ACC112 (cell line): Measurements from ENCODE around the gene ESPNL.

Experiments used
- H2AFZ ChIP-seq: fragments of 200-600 bp; sonication (generic); one replicate; pipeline ENCODE4 v1.6.0; 2017; ENCODE audit warnings: antibody characterized with exemption, low read length; ENCODE audit not compliant: unreplicated experiment
- H3K27ac ChIP-seq: fragments of 200-600 bp; sonication (generic); 2 replicates; pipeline ENCODE4 v1.5.1; 2014; ENCODE audit warnings: low read depth, mild to moderate bottlenecking, antibody characterized with exemption, low read length, moderate library complexity
- H3K27me3 ChIP-seq: fragments of 200-600 bp; sonication (generic); 2 replicates; pipeline ENCODE4 v1.6.1; 2014; ENCODE audit warnings: mild to moderate bottlenecking, antibody characterized with exemption, low read length, moderate library complexity, mixed read lengths; ENCODE audit not compliant: insufficient read depth
- H3K36me3 ChIP-seq: fragments of 200-600 bp; sonication (generic); 2 replicates; pipeline ENCODE4 v1.6.1; 2016; ENCODE audit warnings: mild to moderate bottlenecking, antibody characterized with exemption, low read length, moderate library complexity, mixed read lengths; ENCODE audit not compliant: insufficient read depth
- H3K4me1 ChIP-seq: fragments of 200-600 bp; sonication (generic); one replicate; pipeline ENCODE4 v1.6.1; 2016; ENCODE audit warnings: low read length, mixed read lengths; ENCODE audit not compliant: insufficient read depth, unreplicated experiment, control insufficient read depth
- H3K4me3 ChIP-seq: fragments of 200-600 bp; sonication (generic); 2 replicates; pipeline ENCODE4 v1.5.1; 2014; ENCODE audit warnings: mild to moderate bottlenecking, low read depth, low read length
- H3K79me2 ChIP-seq: fragments of 200-600 bp; sonication (generic); one replicate; pipeline ENCODE4 v1.6.0; 2016; ENCODE audit warnings: low read length; ENCODE audit not compliant: control insufficient read depth, unreplicated experiment, insufficient read depth

The ESPNL gene

DNA sequence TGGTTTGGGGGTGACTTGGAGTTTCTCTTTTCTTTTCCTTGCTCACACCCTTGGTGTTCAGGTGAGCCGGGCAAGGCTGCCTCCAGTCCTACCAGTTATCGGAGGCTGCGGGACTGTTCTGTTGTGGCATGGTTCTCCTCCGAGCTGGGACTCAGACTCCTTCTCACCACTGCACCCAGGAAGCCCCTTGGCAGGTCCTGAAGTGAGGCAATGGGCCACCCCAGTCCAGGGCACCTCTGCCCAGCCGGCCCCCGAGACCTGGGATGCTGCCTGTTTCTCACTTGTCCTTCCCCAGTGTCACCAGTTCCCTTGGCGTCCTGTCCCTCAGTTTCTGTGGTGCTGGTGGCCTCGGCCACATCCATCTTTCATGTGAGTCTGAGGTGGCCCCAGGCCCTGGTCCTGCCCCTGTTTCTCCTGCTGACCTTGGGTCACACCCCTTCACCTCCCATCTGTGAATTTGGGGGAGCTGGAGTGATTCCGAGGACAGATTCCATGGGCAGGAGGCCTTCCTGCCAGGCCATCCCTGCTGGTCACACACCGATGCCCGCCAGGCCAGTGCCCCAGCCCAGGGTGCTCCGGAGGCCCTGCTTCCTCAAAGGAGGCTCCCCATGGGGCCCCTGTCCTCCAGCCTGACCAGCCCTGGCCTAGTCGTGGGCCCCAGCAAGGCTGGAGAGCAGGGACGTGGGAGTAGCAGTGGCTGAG lies 31.8 kb downstream of the ESPNL start:
- Histone ChIP-seq H3K27ac (no peak overlapping the region), H3K27me3 (no peaks in the 10 kb centered on the region), H2AFZ (no peak overlapping the region), H3K4me1 (peaks cover 2% of the 10 kb centered on the region), H3K4me3 (no peak overlapping the region), H3K79me2 (no peaks in the 10 kb centered on the region), H3K36me3 (no peaks in the 10 kb centered on the region)

GRCh38 chr2:238132463-238133450 lies 32.6 kb downstream of the ESPNL start:
- H3K79me2 ChIP-seq, result no peaks in the 10 kb centered on the region
- H2AFZ ChIP-seq, result no peak overlapping the region
- H3K27ac ChIP-seq, result no peak overlapping the region
- no peaks in the 10 kb centered on the region for H3K27me3 ChIP-seq
- H3K4me3 ChIP-seq, result no peak overlapping the region
- H3K4me1 ChIP-seq, result peaks cover 3% of the 10 kb centered on the region
- H3K36me3 ChIP-seq, result no peaks in the 10 kb centered on the region

- H3K4me3 ChIP-seq, result no peak overlapping the region
- peaks cover 3% of the 10 kb centered on the region for H3K4me1 ChIP-seq
- H3K27ac ChIP-seq, result no peak overlapping the region
- H3K27me3 ChIP-seq, result no peaks in the 10 kb centered on the region
- H3K36me3 ChIP-seq, result no peaks in the 10 kb centered on the region
- no peak overlapping the region for H2AFZ ChIP-seq
- H3K79me2 ChIP-seq, result no peaks in the 10 kb centered on the region
These were observed 33.6 kb downstream of the ESPNL start for GRCh38 chr2:238133499-238134392.

DNA sequence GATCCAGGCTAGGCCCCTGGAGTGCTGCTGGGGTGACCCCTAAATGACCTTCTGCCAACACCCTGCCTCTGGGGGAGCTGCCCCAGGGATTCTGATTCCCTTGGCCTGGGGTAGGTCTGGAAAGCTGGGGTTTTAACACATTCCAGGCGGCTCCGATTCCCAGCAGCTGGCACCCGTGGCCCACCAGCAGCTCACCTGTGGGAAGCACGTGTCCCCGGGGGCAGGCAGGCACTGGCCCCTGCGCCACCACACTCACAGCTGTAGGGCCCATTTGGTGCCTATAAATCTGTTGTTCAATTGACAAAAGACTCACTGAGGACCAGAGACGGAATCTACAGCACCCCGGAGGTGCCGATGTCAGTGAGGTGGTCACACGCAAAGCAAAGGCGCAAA lies 34.2 kb downstream of the ESPNL start:
- no peaks in the 10 kb centered on the region for H3K27me3 ChIP-seq
- H3K79me2 ChIP-seq, result no peaks in the 10 kb centered on the region
- H2AFZ ChIP-seq, result no peak overlapping the region
- H3K36me3 ChIP-seq, result no peaks in the 10 kb centered on the region
- H3K4me1 ChIP-seq, result peaks cover 3% of the 10 kb centered on the region
- no peak overlapping the region for H3K27ac ChIP-seq
- H3K4me3 ChIP-seq, result no peak overlapping the region

DNA sequence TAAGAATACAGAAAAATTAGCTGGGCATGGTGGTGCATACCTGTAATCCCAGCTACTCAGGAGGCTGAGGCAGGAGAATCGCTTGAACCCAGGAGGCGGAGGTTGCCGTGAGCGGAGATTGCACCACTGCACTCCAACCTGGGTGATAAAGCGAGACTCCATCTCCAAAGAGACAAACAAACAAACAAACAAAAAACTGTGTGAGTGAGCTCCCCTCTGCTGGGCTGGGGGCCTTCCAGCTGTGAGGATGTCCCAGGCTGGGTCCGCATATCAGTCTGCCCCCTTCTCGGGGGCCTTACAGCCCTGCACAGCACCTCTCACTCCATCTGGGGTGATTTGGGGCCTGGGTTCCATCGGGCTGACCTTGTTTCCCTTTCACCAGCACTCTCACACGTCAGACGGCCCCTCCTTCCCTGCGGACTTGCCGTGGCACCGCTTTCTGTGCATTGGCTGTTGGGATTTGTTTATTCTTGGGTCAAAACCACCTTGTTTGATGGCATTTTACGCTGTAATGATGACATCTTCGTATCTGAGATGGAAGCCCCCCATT lies 35.5 kb downstream of the ESPNL start:
- H3K4me3 ChIP-seq, result no peak overlapping the region
- no peak overlapping the region for H2AFZ ChIP-seq
- H3K27ac ChIP-seq, result no peak overlapping the region
- no peaks in the 10 kb centered on the region for H3K79me2 ChIP-seq
- peaks cover 3% of the 10 kb centered on the region for H3K4me1 ChIP-seq
- no peaks in the 10 kb centered on the region for H3K27me3 ChIP-seq
- H3K36me3 ChIP-seq, result no peaks in the 10 kb centered on the region

DNA sequence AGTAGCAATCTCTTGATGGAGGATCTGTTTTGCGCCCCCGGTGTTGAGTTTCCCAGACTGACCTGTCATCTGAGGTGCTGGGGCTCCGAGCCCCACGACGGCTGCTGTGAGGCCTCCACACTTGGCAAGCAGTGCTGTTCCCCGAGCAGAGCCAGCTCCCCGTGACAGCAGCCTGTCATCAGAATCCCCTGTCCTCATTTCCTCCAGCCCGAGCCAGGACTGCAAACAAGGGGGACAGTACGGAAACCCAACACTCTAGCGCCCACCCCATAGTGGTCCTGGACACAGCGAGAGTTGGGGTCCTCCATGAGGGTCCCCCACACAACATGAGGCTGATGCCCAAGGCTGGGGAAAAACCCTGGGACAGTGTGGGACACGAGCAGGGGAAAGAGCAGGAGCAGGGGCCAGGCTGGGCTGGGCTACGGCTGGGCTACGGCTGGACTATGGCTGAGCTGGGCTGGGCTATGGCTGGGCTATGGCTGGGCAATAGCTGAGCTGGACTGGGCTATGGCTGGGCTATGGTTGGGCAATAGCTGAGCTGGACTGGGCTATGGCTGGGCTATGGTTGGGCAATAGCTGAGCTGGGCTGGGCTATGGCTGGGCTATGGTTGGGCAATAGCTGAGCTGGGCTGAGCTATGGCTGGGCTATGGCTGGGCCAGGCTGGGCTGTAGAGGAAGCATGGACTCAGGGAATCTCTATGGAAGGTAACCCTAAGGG lies 36.8 kb downstream of the ESPNL start:
- Histone ChIP-seq H3K27me3 (no peaks in the 10 kb centered on the region), H3K79me2 (no peaks in the 10 kb centered on the region), H3K4me1 (peaks cover 9% of the 10 kb centered on the region), H3K36me3 (no peaks in the 10 kb centered on the region), H3K4me3 (no peak overlapping the region), H3K27ac (no peak overlapping the region), H2AFZ (no peak overlapping the region)

DNA sequence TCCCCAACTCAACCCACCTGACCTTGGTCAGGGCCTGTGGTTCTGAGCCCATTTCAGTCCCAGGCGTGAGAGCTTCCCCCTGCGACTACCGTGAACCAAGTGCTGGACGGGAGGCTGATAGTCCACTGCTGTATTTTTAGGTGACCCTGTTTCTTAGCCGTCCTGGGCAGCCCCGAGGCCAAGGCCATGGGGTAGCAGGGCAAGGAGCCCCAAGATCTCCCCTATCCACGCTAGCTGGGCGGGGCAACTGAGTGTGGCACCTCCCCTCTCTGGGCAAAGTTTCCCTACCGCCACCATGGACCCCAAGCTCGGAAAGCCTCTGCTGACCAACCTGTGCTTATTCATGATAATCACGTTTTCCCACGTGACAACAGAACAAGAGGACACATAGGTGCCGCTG lies 37.7 kb downstream of the ESPNL start:
- Histone ChIP-seq H3K4me1 (peaks cover 17% of the 10 kb centered on the region), H2AFZ (no peak overlapping the region), H3K36me3 (no peaks in the 10 kb centered on the region), H3K79me2 (no peaks in the 10 kb centered on the region), H3K27me3 (no peaks in the 10 kb centered on the region), H3K27ac (no peak overlapping the region), H3K4me3 (no peak overlapping the region)

DNA sequence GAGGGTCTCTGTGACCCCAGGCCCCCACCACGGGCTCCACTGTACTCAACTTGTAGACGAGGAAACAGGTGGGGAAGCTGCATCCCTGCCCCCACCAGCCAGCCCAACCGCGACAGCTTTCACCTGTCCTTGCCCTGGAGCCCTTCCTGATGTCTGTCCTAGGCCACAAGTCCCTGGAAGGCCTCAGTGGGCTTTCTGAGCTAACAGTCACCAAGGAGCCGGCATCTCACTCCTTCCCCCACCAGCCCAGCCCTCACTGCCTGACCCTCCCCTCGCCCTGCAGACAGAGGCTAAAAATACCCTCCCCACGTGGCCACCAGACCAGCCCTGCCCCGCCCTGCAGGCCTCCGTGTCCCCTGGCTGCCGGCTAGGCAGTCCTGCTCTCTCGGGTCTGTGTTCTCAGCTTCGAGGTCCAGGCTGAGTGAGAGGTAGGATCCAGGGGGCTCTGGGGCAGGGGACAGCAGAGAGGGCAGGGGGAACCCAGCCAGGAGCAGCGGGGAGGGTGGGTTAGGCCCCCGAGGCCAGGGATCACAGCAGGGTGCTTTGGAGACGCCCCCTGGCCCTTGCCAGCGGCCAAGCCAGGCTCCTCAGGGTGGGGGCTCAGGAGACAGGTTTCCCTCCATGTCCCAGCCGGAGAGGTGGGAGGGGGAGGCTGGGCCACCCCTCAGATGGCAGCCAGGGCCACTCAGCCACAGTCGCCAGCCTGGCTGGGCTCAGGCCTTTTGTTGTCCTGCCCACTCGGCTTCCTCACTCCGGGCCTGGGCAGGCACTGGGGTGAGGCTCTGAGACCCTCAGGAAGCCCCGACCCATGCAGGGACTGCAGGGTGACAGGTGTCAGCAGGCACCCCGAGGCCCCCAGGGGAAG lies 38.4 kb downstream of the ESPNL start, which contains the start of gene KLHL30:
Gene KLHL30, plus strand, starts transcription at position 338 of the 865 bp plus-strand sequence. CDS start 2,087 bp downstream, outside the sequence.
- Histone ChIP-seq H2AFZ (no peak within 1 kb of the TSS), H3K79me2 (no peaks in the 10 kb centered on the region), H3K4me3 (no peak within 1 kb of the TSS), H3K27ac (no peak within 1 kb of the TSS), H3K36me3 (no peaks in the 10 kb centered on the region), H3K27me3 (no peaks in the 10 kb centered on the region), H3K4me1 (peaks cover 24% of the 10 kb centered on the region)
